Neural cell (in vitro differentiated cells): Measurements from ENCODE around the gene CYP26A1. TPM values are rescaled to one million over a fixed set of nuclear protein-coding genes. Genes with fewer than 3 reads are reported as not detected.

ENCODE experiments used
- H2AFZ ChIP-seq: fragments of 200-600, 300-800 bp; sonication (generic), shearing (Covaris generic); 2 replicates; pipeline ENCODE4 v1.6.0; 2014; ENCODE audit warnings: low read depth, mild to moderate bottlenecking, antibody characterized with exemption, low read length, moderate library complexity
- H3F3A ChIP-seq: fragments of 200-600 bp; shearing (Covaris generic); 2 replicates; pipeline ENCODE4 v1.6.1; 2016; ENCODE audit warnings: mild to moderate bottlenecking, moderate library complexity, mixed read lengths, antibody characterized with exemption, low read length; ENCODE audit not compliant: insufficient read depth, poor library complexity, severe bottlenecking
- H3K27ac ChIP-seq: fragments of 200-600, 300-800 bp; sonication (generic), shearing (Covaris generic); 2 replicates; pipeline ENCODE4 v1.5.1; 2014; ENCODE audit warnings: mild to moderate bottlenecking, low read length, moderate library complexity
- H3K27me3 ChIP-seq: fragments of 300-800, 200-600 bp; sonication (generic), shearing (Covaris generic); 2 replicates; pipeline ENCODE4 v1.6.0; 2014; ENCODE audit warnings: mild to moderate bottlenecking, low read depth, low read length, moderate library complexity; ENCODE audit not compliant: insufficient read depth
- H3K36me3 ChIP-seq: fragments of 300-800, 200-600 bp; sonication (generic), shearing (Covaris generic); 2 replicates; pipeline ENCODE4 v1.5.1; 2014; ENCODE audit warnings: mild to moderate bottlenecking, antibody characterized with exemption, low read length, moderate library complexity; ENCODE audit not compliant: insufficient read depth
- H3K4me2 ChIP-seq: fragments of 300-800, 200-600 bp; sonication (generic), shearing (Covaris generic); 2 replicates; pipeline ENCODE4 v1.6.0; 2014; ENCODE audit warnings: mild to moderate bottlenecking, low read length
- H3K4me3 ChIP-seq: fragments of 300-800, 200-600 bp; sonication (generic), shearing (Covaris generic); 2 replicates; pipeline ENCODE4 v1.5.1; 2014; ENCODE audit warnings: mild to moderate bottlenecking, low read length, moderate library complexity
- H3K79me2 ChIP-seq: fragments of 200-600 bp; shearing (Covaris generic); replicated peaks from 2 replicates; pipeline ENCODE4 v1.6.0; 2014; ENCODE audit warnings: mild to moderate bottlenecking, low read length, moderate library complexity; ENCODE audit not compliant: insufficient read depth
- H3K9ac ChIP-seq: fragments of 300-800, 200-600 bp; sonication (generic), shearing (Covaris generic); 2 replicates; pipeline ENCODE4 v1.6.1; 2016; ENCODE audit warnings: mild to moderate bottlenecking, low read length, mixed read lengths
- H3K9me2 ChIP-seq: fragments of 200-600 bp; shearing (Covaris generic); 2 replicates; pipeline ENCODE4 v1.6.1; 2016; ENCODE audit warnings: mild to moderate bottlenecking, low read length, mixed read lengths; ENCODE audit not compliant: insufficient read depth
- H3K9me3 ChIP-seq: fragments of 200-600, 300-800 bp; sonication (generic), shearing (Covaris generic); 2 replicates; pipeline ENCODE4 v1.6.1; 2016; ENCODE audit warnings: mild to moderate bottlenecking, mixed run types, low read length, moderate library complexity, mixed read lengths
- H4K20me1 ChIP-seq: fragments of 200-600 bp; shearing (Covaris generic); 2 replicates; pipeline ENCODE4 v1.6.1; 2016; ENCODE audit warnings: mild to moderate bottlenecking, mixed run types; ENCODE audit not compliant: insufficient read depth
- EP300 ChIP-seq: fragments of 450-650 bp; conservative IDR thresholded peaks from 2 replicates; pipeline ENCODE4 v1.6.1; 2014; ENCODE audit warnings: antibody characterized with exemption, mild to moderate bottlenecking, moderate library complexity; ENCODE audit not compliant: poor library complexity, severe bottlenecking
- EZH2 ChIP-seq: fragments of 200-600, 300-800 bp; shearing (Covaris generic), sonication (generic); IDR thresholded peaks from 2 replicates; pipeline ENCODE4 v1.6.1; 2014; ENCODE audit warnings: antibody characterized with exemption, low read length, borderline replicate concordance, mild to moderate bottlenecking; ENCODE audit not compliant: insufficient read depth, poor library complexity, severe bottlenecking
- MXI1 ChIP-seq: fragments of 450-650 bp; conservative IDR thresholded peaks from 2 replicates; pipeline ENCODE4 v1.6.1; 2014; ENCODE audit warnings: antibody characterized with exemption, mild to moderate bottlenecking; ENCODE audit not compliant: poor library complexity, severe bottlenecking
- POLR2AphosphoS5 ChIP-seq: IDR thresholded peaks from 2 replicates; pipeline ENCODE4 v1.6.1; 2012
- RAD21 ChIP-seq: fragments of 450-650 bp; conservative IDR thresholded peaks from 2 replicates; pipeline ENCODE4 v1.6.1; 2014; ENCODE audit warnings: antibody characterized with exemption, mild to moderate bottlenecking, moderate library complexity
- REST ChIP-seq: IDR thresholded peaks from 2 replicates; pipeline ENCODE4 v1.6.1; 2012; ENCODE audit warnings: borderline replicate concordance
- SMC3 ChIP-seq: fragments of 450-650 bp; conservative IDR thresholded peaks from 2 replicates; pipeline ENCODE4 v1.6.1; 2014; ENCODE audit warnings: antibody characterized with exemption, mild to moderate bottlenecking, moderate library complexity; ENCODE audit not compliant: poor library complexity
- TAF1 ChIP-seq: IDR thresholded peaks from 2 replicates; pipeline ENCODE4 v1.6.1; 2012; ENCODE audit warnings: low read depth
- polyA plus RNA-seq: library from polyadenylated mRNA; depleted of rRNA; stranded (reverse); fragments of >200 nt; gene quantifications from 2 replicates; pipeline ENCODE4 v1.2.3, GENCODE V29; 2014
- TF ChIP-seq, protein P1 (sequence below): fragments of 450-650 bp; IDR thresholded peaks from 2 replicates; pipeline ENCODE4 v1.5.1; 2014; ENCODE audit warnings: antibody characterized with exemption, mild to moderate bottlenecking, moderate library complexity; ENCODE audit not compliant: poor library complexity, severe bottlenecking

CYP26A1 gene
- polyA plus RNA-seq, 1 donor from 2014 or later = 0.77 TPM

GRCh38 chr10:93039110-93039509 lies 34.6 kb upstream of the CYP26A1 start:
- H3K4me2 ChIP-seq = no peak overlapping the region
- H3K27me3 ChIP-seq = no peaks in the 10 kb centered on the region
- H4K20me1 ChIP-seq = no peaks in the 10 kb centered on the region
- TF ChIP-seq MXI1 (no peak), REST (no peak), TAF1 (no peak), SMC3 (no peak), EP300 (no peak), RAD21 (no peak), POLR2AphosphoS5 (no peak), EZH2 (no peak)
- TF ChIP-seq, protein P1, sequence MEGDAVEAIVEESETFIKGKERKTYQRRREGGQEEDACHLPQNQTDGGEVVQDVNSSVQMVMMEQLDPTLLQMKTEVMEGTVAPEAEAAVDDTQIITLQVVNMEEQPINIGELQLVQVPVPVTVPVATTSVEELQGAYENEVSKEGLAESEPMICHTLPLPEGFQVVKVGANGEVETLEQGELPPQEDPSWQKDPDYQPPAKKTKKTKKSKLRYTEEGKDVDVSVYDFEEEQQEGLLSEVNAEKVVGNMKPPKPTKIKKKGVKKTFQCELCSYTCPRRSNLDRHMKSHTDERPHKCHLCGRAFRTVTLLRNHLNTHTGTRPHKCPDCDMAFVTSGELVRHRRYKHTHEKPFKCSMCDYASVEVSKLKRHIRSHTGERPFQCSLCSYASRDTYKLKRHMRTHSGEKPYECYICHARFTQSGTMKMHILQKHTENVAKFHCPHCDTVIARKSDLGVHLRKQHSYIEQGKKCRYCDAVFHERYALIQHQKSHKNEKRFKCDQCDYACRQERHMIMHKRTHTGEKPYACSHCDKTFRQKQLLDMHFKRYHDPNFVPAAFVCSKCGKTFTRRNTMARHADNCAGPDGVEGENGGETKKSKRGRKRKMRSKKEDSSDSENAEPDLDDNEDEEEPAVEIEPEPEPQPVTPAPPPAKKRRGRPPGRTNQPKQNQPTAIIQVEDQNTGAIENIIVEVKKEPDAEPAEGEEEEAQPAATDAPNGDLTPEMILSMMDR = no peak
- no peak overlapping the region for H3K27ac ChIP-seq
- H3K9me2 ChIP-seq = no peaks in the 10 kb centered on the region
- no peaks in the 10 kb centered on the region for H3F3A ChIP-seq
- no peaks in the 10 kb centered on the region for H3K79me2 ChIP-seq
- no peaks in the 10 kb centered on the region for H3K36me3 ChIP-seq
- H2AFZ ChIP-seq = no peak overlapping the region
- H3K9me3 ChIP-seq = no peaks in the 10 kb centered on the region
- no peak overlapping the region for H3K9ac ChIP-seq
- no peak overlapping the region for H3K4me3 ChIP-seq

- H2AFZ ChIP-seq = no peak overlapping the region
- no peak overlapping the region for H3K4me2 ChIP-seq
- no peaks in the 10 kb centered on the region for H3K79me2 ChIP-seq
- no peak overlapping the region for H3K4me3 ChIP-seq
- no peak overlapping the region for H3K9ac ChIP-seq
- H3F3A ChIP-seq = no peaks in the 10 kb centered on the region
- H3K27ac ChIP-seq = no peak overlapping the region
- no peaks in the 10 kb centered on the region for H3K36me3 ChIP-seq
- H3K27me3 ChIP-seq = no peaks in the 10 kb centered on the region
- no peaks in the 10 kb centered on the region for H3K9me3 ChIP-seq
- H4K20me1 ChIP-seq = no peaks in the 10 kb centered on the region
- TF ChIP-seq EP300 (no peak), SMC3 (no peak), POLR2AphosphoS5 (no peak), EZH2 (no peak), REST (no peak), TAF1 (no peak), RAD21 (no peak), MXI1 (no peak)
- TF ChIP-seq, protein P1 = no peak
- H3K9me2 ChIP-seq = no peaks in the 10 kb centered on the region
Observed at GRCh38 chr10:93039721-93040120, 34.0 kb upstream of the CYP26A1 start.
